Mesothelial cell of epicardium (in vitro differentiated cells): ENCODE results near the gene PDE4B. TPM values are rescaled to one million over a fixed set of nuclear protein-coding genes. Genes with fewer than 3 reads are reported as not detected.

ENCODE experiments used
- DNase-seq, 2 experiments: peaks; one replicate each; pipeline ENCODE4 v3.0.0; 2021; ENCODE audit warnings: low spot score in 2 of 2; ENCODE audit not compliant: unreplicated experiment in 2 of 2
- H3K27ac Mint-ChIP-seq: 2 replicates; pipeline ENCODE4 v1.8.0; 2021; ENCODE audit warnings: mixed read lengths
- H3K27me3 Mint-ChIP-seq: 2 replicates; pipeline ENCODE4 v1.8.0; 2021; ENCODE audit warnings: low read depth, mixed read lengths
- H3K36me3 Mint-ChIP-seq: 2 replicates; pipeline ENCODE4 v1.8.0; 2021; ENCODE audit warnings: mixed read lengths
- H3K4me1 Mint-ChIP-seq: 2 replicates; pipeline ENCODE4 v1.8.0; 2021; ENCODE audit warnings: mixed read lengths
- H3K4me3 Mint-ChIP-seq: 2 replicates; pipeline ENCODE4 v1.8.0; 2021; ENCODE audit warnings: mild to moderate bottlenecking, moderate library complexity, mixed read lengths
- H3K9me3 Mint-ChIP-seq: 2 replicates; pipeline ENCODE4 v1.8.0; 2021; ENCODE audit warnings: mixed read lengths
- CTCF ChIP-seq: fragments of 200-600 bp; sonication (generic); IDR thresholded peaks from one replicate; pipeline ENCODE4 v1.5.0; 2021; ENCODE audit warnings: antibody characterized with exemption; ENCODE audit not compliant: unreplicated experiment
- total RNA-seq: library from RNA; stranded (reverse); gene quantifications from 3 replicates; pipeline ENCODE4 v1.2.1, GENCODE V29; 2021

Gene PDE4B
- total RNA-seq, 1 donor from 2014 or later, result 22.3 TPM

GRCh38 chr1:65881067-65881594 lies 88.4 kb downstream of the PDE4B start:
- Mint-ChIP-seq H3K9me3 (peaks cover 11% of the 10 kb centered on the region), H3K27me3 (no peaks in the 10 kb centered on the region), H3K36me3 (no peaks in the 10 kb centered on the region), H3K4me3 (no peak overlapping the region), H3K4me1 (peaks cover 2% of the 10 kb centered on the region), H3K27ac (no peak overlapping the region)
- no peak for TF ChIP-seq CTCF
- no peak for DNase-seq

DNA sequence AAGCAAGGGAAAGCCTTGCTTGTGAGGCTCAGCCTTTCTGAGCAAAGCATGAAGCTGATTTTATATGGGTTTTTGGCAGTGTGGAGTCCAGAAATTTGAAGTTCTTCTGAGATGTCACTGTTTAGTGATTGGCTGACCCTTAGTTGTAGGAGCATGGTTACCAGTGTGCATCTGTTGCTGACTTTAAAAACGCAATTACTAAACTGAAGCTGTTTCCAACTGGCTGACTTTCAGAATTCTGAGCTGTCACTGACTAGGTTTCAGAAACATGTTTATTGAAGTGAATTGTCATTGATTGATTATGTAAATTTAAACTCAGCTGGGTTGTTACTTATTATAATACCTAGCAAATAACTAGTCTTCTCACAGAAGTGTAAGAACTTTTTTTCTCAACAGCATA lies 89.4 kb downstream of the PDE4B start:
- H3K36me3 Mint-ChIP-seq, result no peaks in the 10 kb centered on the region
- H3K27me3 Mint-ChIP-seq, result no peaks in the 10 kb centered on the region
- no peak for DNase-seq
- H3K9me3 Mint-ChIP-seq, result peaks cover 13% of the 10 kb centered on the region
- H3K4me1 Mint-ChIP-seq, result peaks cover 2% of the 10 kb centered on the region
- no peak overlapping the region for H3K27ac Mint-ChIP-seq
- TF ChIP-seq CTCF, result no peak
- H3K4me3 Mint-ChIP-seq, result no peak overlapping the region

- peaks cover 16% of the 10 kb centered on the region for H3K27me3 Mint-ChIP-seq
- no peak for TF ChIP-seq CTCF
- no peak overlapping the region for H3K4me3 Mint-ChIP-seq
- H3K4me1 Mint-ChIP-seq, result peaks cover 3% of the 10 kb centered on the region
- no peaks in the 10 kb centered on the region for H3K36me3 Mint-ChIP-seq
- H3K27ac Mint-ChIP-seq, result no peak overlapping the region
- peaks cover 17% of the 10 kb centered on the region for H3K9me3 Mint-ChIP-seq
- DNase-seq, result no peak
Observed at GRCh38 chr1:65889441-65889840, 96.7 kb downstream of the PDE4B start.

DNA sequence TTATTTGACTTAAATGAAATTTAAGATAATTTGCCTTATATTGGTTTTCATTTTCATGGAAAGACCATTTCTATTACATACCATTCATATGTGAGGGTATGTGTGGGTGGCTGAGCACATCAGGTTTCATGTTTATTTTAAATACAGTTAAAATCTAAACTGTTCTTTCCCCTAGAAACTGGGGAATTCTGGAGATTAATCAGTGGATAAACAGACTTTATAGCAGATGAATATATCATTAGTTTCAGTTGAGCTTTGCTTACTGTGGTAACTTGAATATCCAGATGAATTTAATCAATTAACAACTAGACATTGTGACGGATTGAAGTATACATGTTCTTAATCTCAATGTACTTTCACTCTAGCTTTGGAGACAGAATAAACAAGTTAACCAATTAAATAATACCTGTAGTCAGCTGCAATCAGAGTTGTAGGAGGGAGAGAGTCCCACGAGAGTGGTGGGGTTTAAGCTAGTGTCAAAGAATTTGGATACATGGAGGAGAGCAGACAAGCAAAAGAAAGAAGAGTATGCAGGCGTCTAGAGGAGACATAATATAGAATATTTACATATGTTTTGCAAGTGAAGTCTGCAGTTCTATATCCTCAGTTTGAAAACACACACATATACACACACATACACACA lies 97.6 kb downstream of the PDE4B start:
- DNase-seq, result no peak
- no peak overlapping the region for H3K4me3 Mint-ChIP-seq

DNA sequence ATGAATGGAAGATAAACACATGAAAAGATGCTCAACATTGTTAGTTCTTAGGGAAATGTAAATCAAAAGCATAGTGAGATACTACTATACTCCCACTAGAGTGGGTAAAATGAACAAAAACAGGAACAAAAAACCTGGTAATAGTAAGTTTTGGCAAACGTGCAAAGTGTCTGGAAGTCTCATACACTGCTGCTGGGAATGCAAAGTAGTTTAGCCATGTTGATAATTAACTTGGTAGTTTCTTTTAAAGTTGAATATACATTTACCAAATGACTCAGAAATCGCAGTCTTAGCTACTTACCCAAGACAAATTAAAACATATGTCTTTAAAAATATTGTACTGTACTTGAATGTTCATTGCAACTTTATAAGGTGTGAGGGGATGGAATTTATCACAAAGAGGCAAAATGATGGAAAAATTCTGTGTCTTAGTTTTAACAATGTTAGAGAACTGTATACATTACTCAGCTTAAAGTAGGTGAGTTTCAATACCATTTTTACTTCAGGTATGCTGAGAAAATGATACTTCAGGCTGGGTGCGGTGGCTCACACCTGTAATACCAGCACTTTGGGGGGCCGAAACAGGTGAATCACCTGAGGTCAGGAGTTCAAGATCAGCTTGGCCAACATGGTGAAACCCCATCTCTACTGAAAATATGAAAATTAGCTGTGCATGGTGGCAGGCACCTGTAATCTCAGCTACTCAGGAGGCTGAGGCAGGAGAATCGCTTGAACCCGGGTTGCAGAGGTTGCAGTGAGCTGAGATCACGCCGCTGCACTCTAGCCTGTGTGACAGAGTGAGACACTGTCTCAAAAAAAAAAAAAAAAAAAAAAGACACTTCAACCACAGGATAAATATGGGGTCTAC lies 102.3 kb downstream of the PDE4B start:
- H3K27me3 Mint-ChIP-seq, result peaks cover 18% of the 10 kb centered on the region
- no peak for DNase-seq
- no peaks in the 10 kb centered on the region for H3K36me3 Mint-ChIP-seq
- H3K4me1 Mint-ChIP-seq, result peaks cover 3% of the 10 kb centered on the region
- no peak overlapping the region for H3K4me3 Mint-ChIP-seq
- no peak overlapping the region for H3K27ac Mint-ChIP-seq
- no peak for TF ChIP-seq CTCF
- H3K9me3 Mint-ChIP-seq, result peaks cover 13% of the 10 kb centered on the region

More for the DNA sequence above, 97.6 kb downstream of the PDE4B start:
- Mint-ChIP-seq H3K4me1 (peaks cover 3% of the 10 kb centered on the region), H3K9me3 (peaks cover 17% of the 10 kb centered on the region), H3K36me3 (no peaks in the 10 kb centered on the region), H3K27me3 (peaks cover 19% of the 10 kb centered on the region), H3K27ac (no peak overlapping the region)
- TF ChIP-seq CTCF, result no peak
